Stimulated activated naive CD8-positive, alpha-beta T cell treated with anti-CD3 and anti-CD28 coated beads, Interleukin-15, Interleukin-2, amounts not matched to agents 100 ng/mL and 50 ng/mL, for 24 hours (primary cell): ENCODE results near the gene TRPC6.
"Not testable (repeated sequence)": the region's sequence is repeated elsewhere in the genome, so short reads cannot be mapped to it uniquely, and the experiment has no call there.

ENCODE experiments used
- H3K27ac Mint-ChIP-seq: one replicate; pipeline ENCODE4 v1.8.0; 2021; ENCODE audit warnings: mild to moderate bottlenecking, mixed read lengths
- H3K27me3 Mint-ChIP-seq: one replicate; pipeline ENCODE4 v1.8.0; 2021; ENCODE audit warnings: mixed read lengths
- H3K36me3 Mint-ChIP-seq: one replicate; pipeline ENCODE4 v1.8.0; 2021; ENCODE audit warnings: low read depth, mixed read lengths
- H3K4me1 Mint-ChIP-seq: one replicate; pipeline ENCODE4 v1.8.0; 2021; ENCODE audit warnings: low read depth, mixed read lengths
- H3K4me3 Mint-ChIP-seq: one replicate; pipeline ENCODE4 v1.8.0; 2021; ENCODE audit warnings: mild to moderate bottlenecking, mixed read lengths
- H3K9me3 Mint-ChIP-seq: one replicate; pipeline ENCODE4 v1.8.0; 2021; ENCODE audit warnings: mixed read lengths

The TRPC6 gene

GRCh38 chr11:101487775-101488174, 96.0 kb downstream of the TRPC6 start:
- H3K4me3 Mint-ChIP-seq, result no peak overlapping the region
- H3K27ac Mint-ChIP-seq, result no peak overlapping the region
- no peaks in the 10 kb centered on the region for H3K4me1 Mint-ChIP-seq
- H3K27me3 Mint-ChIP-seq, result no peaks in the 10 kb centered on the region
- no peaks in the 10 kb centered on the region for H3K36me3 Mint-ChIP-seq
- peaks cover 3% of the 10 kb centered on the region for H3K9me3 Mint-ChIP-seq

GRCh38 chr11:101482556-101483124, 101.2 kb downstream of the TRPC6 start:
- Mint-ChIP-seq H3K27ac (no peak overlapping the region), H3K36me3 (no peaks in the 10 kb centered on the region), H3K27me3 (no peaks in the 10 kb centered on the region), H3K4me1 (no peaks in the 10 kb centered on the region), H3K9me3 (peaks cover 3% of the 10 kb centered on the region), H3K4me3 (no peak overlapping the region)

- H3K9me3 Mint-ChIP-seq, result no peaks in the 10 kb centered on the region
- no peaks in the 10 kb centered on the region for H3K36me3 Mint-ChIP-seq
- H3K4me3 Mint-ChIP-seq, result no peak overlapping the region
- no peaks in the 10 kb centered on the region for H3K27me3 Mint-ChIP-seq
- H3K4me1 Mint-ChIP-seq, result no peaks in the 10 kb centered on the region
- no peak overlapping the region for H3K27ac Mint-ChIP-seq
Observed at GRCh38 chr11:101478587-101479369, 105.0 kb downstream of the TRPC6 start.

- Mint-ChIP-seq H3K36me3 (no peaks in the 10 kb centered on the region), H3K9me3 (no peaks in the 10 kb centered on the region), H3K4me3 (no peak overlapping the region), H3K27ac (no peak overlapping the region), H3K4me1 (no peaks in the 10 kb centered on the region), H3K27me3 (no peaks in the 10 kb centered on the region)
Observed at GRCh38 chr11:101477926-101478325, 105.9 kb downstream of the TRPC6 start.

- H3K36me3 Mint-ChIP-seq, result no peaks in the 10 kb centered on the region
- H3K27ac Mint-ChIP-seq, result no peak overlapping the region
- no peak overlapping the region for H3K4me3 Mint-ChIP-seq
- no peaks in the 10 kb centered on the region for H3K9me3 Mint-ChIP-seq
- H3K27me3 Mint-ChIP-seq, result no peaks in the 10 kb centered on the region
- H3K4me1 Mint-ChIP-seq, result no peaks in the 10 kb centered on the region
Observed at GRCh38 chr11:101476191-101476590, 107.6 kb downstream of the TRPC6 start.

- no peaks in the 10 kb centered on the region for H3K9me3 Mint-ChIP-seq
- H3K4me3 Mint-ChIP-seq, result no peak overlapping the region
- H3K27ac Mint-ChIP-seq, result no peak overlapping the region
- H3K36me3 Mint-ChIP-seq, result no peaks in the 10 kb centered on the region
- no peaks in the 10 kb centered on the region for H3K27me3 Mint-ChIP-seq
- H3K4me1 Mint-ChIP-seq, result no peaks in the 10 kb centered on the region
Observed at GRCh38 chr11:101475699-101476098, 108.1 kb downstream of the TRPC6 start.

- H3K4me3 Mint-ChIP-seq, result no peak overlapping the region
- no peaks in the 10 kb centered on the region for H3K27me3 Mint-ChIP-seq
- no peak overlapping the region for H3K27ac Mint-ChIP-seq
- no peaks in the 10 kb centered on the region for H3K36me3 Mint-ChIP-seq
- H3K9me3 Mint-ChIP-seq, result no peaks in the 10 kb centered on the region
- H3K4me1 Mint-ChIP-seq, result no peaks in the 10 kb centered on the region
Observed at GRCh38 chr11:101474666-101475065, 109.1 kb downstream of the TRPC6 start.

GRCh38 chr11:101470881-101471520, 112.8 kb downstream of the TRPC6 start:
- Mint-ChIP-seq H3K4me1 (no peaks in the 10 kb centered on the region), H3K36me3 (no peaks in the 10 kb centered on the region), H3K27me3 (no peaks in the 10 kb centered on the region), H3K9me3 (no peaks in the 10 kb centered on the region), H3K27ac (no peak overlapping the region), H3K4me3 (no peak overlapping the region)

- Mint-ChIP-seq H3K4me1 (no peaks in the 10 kb centered on the region), H3K27ac (no peak overlapping the region), H3K4me3 (no peak overlapping the region), H3K36me3 (no peaks in the 10 kb centered on the region), H3K27me3 (no peaks in the 10 kb centered on the region), H3K9me3 (no peaks in the 10 kb centered on the region)
Observed at GRCh38 chr11:101470419-101470818, 113.4 kb downstream of the TRPC6 start.

GRCh38 chr11:101466352-101466751, 117.5 kb downstream of the TRPC6 start:
- H3K4me1 Mint-ChIP-seq, result no peaks in the 10 kb centered on the region
- no peaks in the 10 kb centered on the region for H3K36me3 Mint-ChIP-seq
- no peaks in the 10 kb centered on the region for H3K27me3 Mint-ChIP-seq
- no peak overlapping the region for H3K4me3 Mint-ChIP-seq
- no peak overlapping the region for H3K27ac Mint-ChIP-seq
- H3K9me3 Mint-ChIP-seq, result no peaks in the 10 kb centered on the region

GRCh38 chr11:101464388-101464787, 119.4 kb downstream of the TRPC6 start:
- H3K36me3 Mint-ChIP-seq, H3K4me1 Mint-ChIP-seq, H3K4me3 Mint-ChIP-seq, H3K27me3 Mint-ChIP-seq, H3K27ac Mint-ChIP-seq, H3K9me3 Mint-ChIP-seq: not testable (repeated sequence)

GRCh38 chr11:101459020-101459419, 124.8 kb downstream of the TRPC6 start:
- H3K9me3 Mint-ChIP-seq, result no peaks in the 10 kb centered on the region
- H3K4me1 Mint-ChIP-seq, result no peaks in the 10 kb centered on the region

GRCh38 chr11:101458161-101458560, 125.6 kb downstream of the TRPC6 start:
- Mint-ChIP-seq H3K9me3 (no peaks in the 10 kb centered on the region), H3K4me1 (no peaks in the 10 kb centered on the region), H3K4me3 (no peak overlapping the region), H3K36me3 (no peaks in the 10 kb centered on the region), H3K27ac (no peak overlapping the region), H3K27me3 (no peaks in the 10 kb centered on the region)

More at GRCh38 chr11:101459020-101459419, 124.8 kb downstream of the TRPC6 start:
- no peaks in the 10 kb centered on the region for H3K27me3 Mint-ChIP-seq
- H3K27ac Mint-ChIP-seq, result no peak overlapping the region
- no peak overlapping the region for H3K4me3 Mint-ChIP-seq
- H3K36me3 Mint-ChIP-seq, result no peaks in the 10 kb centered on the region

GRCh38 chr11:101456812-101457211, 127.0 kb downstream of the TRPC6 start:
- Mint-ChIP-seq H3K9me3 (no peaks in the 10 kb centered on the region), H3K4me3 (no peak overlapping the region), H3K36me3 (no peaks in the 10 kb centered on the region), H3K4me1 (no peaks in the 10 kb centered on the region), H3K27me3 (no peaks in the 10 kb centered on the region), H3K27ac (no peak overlapping the region)

GRCh38 chr11:101453682-101454081, 130.1 kb downstream of the TRPC6 start:
- H3K4me1 Mint-ChIP-seq, result no peaks in the 10 kb centered on the region
- no peaks in the 10 kb centered on the region for H3K36me3 Mint-ChIP-seq
- H3K4me3 Mint-ChIP-seq, result no peak overlapping the region
- H3K27ac Mint-ChIP-seq, result no peak overlapping the region
- no peaks in the 10 kb centered on the region for H3K9me3 Mint-ChIP-seq
- H3K27me3 Mint-ChIP-seq, result no peaks in the 10 kb centered on the region
